ENCODE data around the gene UBE4B.
"Not testable (repeated sequence)": the region's sequence is repeated elsewhere in the genome, so short reads cannot be mapped to it uniquely, and the experiment has no call there.

The UBE4B gene

DNA sequence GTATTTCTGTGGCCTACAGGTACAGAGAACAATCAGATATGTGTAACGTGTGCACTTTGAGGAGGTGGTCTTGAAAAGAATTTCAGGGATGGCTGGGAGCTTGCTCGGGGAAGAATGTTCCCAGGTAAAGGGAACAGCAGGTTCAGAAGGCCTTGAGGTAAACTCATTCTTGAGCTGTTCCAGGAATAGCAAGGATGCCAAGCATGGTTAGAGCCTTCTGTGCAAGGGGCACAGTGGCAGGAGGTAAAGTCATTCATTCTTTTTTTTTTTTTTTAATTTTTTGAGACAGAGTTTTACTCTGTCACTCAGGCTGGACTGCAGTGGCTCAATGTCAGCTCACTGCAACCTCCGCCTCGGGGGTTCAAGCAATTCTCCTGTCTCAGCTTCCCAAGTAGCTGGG is 10.0 kb downstream of the UBE4B start:
- no peak for DNase-seq

- DNase-seq, result no peak
Observed at GRCh38 chr1:10045480-10046355, 13.0 kb downstream of the UBE4B start.

GRCh38 chr1:10046356-10047085 is 13.8 kb downstream of the UBE4B start:
- DNase-seq, result no peak

GRCh38 chr1:10048601-10049000 is 15.8 kb downstream of the UBE4B start:
- DNase-seq, result no peak

DNA sequence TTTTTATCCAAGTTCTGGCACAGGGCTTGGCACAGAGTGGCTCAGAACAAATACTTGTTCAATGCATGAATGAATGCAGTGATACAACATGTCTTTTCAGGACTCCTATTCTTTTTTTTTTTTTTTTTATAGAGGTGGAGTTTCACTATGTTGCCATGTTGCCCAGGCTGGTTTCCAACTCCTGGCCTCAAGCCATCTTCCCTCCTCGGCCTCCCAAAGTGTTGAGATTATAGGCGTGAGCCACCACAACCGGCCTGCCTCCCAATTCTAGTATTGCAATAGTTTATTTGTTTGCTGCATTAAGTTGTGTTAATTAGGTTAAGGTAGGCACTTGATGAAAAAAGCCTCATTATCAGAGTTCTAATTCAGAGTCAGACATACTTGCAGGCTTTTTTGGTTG is 17.9 kb downstream of the UBE4B start:
- no peak for DNase-seq

GRCh38 chr1:10051656-10052055 is 18.9 kb downstream of the UBE4B start:
- no peak for DNase-seq

DNA sequence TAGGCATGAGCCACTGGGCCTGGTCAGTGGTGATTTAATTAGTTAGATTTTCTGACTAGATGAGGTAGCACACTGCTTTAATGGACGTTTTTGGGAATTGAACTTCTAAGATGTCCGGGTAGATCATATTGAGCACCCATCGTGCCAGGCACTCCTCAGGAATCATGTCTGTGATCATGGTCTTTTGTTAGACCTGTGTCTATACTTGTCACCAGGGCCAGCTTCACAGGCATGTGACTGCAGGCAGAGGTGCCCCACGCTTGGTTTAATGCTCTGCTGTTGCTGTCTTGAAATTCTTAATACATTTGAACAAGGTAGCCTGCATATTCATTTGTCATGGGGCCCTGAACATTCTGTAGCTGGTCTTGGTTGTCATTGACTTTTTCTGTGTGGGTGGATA is 19.6 kb downstream of the UBE4B start:
- no peak for DNase-seq

DNA sequence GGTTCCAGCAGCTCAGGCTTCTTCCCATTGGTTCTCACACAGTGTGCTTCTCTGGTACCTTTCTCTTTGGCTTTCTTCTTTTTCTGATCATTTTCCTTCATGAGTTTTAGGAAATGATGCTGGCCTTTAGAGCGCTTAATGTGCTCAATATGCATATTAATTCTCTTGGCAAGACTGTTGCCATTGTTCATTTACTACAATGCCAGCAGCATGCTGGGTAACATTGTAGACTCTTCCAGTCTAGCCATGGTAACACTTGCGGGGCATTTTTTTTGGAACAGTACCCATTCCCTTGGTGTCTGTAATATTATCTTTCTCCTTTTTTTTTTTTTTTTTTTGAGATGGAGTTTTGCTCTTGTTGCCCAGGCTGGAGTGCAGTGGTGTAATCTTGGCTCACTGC is 21.7 kb downstream of the UBE4B start:
- no peak for DNase-seq

DNA sequence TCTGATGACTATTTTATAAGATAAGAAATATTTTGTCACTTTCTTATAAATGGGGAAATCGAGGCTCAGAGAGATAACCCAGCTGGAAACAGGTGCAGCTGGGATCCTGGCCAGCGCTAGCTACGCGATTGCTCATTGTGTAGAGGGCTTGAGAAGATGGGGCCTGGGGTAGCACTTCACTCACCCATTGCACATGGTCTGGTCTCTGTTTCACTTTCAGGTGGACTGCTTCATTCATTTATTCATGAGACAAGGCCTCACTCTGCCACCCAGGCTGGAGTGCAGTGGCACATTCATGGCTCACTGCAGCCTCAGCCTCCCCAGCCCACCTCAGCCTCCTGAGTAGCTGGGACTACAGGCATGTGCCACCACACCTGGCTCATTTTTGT is 23.8 kb downstream of the UBE4B start:
- no peak for DNase-seq

DNA sequence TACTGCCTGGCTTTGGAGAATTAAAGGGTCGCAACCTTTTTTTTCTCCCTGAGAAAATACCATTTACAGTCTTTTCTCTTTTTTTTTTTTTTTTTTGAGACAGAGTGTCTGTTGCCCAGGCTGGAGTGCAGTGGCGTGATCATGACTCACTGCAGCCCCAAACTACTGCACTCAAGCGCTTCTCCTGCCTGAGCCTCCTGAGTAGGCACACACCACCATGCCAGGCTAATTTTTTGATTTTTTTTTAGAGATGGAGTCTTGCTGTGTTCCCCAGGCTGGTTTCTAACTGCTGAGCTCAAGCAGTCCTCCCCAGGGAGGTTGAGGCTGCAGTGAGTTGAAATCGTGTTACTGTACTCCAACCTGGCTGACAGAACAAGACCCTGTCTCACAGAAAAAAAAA is 24.6 kb downstream of the UBE4B start:
- no peak for DNase-seq

DNA sequence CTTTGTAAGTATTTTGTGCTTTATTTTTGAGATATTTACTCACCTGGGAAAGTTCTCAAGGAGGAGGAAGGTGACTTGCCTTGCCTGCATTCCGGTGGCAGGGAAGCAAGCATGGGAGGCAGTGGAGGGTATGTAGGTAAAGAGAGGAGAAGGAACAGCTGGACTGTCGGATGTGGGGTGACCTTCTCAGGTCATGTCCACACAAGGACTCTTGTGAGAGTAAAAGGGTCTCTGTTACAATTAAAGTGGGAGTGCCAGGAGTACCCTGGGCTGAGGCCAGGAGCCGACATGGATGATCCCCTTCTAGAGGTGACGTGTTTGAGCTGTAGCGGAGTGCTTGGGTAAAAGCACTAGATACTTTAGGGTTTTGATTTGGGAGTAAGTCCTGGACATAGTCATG is 25.0 kb downstream of the UBE4B start:
- DNase-seq, result no peak

GRCh38 chr1:10059342-10059718 is 26.6 kb downstream of the UBE4B start:
- no peak for DNase-seq

DNA sequence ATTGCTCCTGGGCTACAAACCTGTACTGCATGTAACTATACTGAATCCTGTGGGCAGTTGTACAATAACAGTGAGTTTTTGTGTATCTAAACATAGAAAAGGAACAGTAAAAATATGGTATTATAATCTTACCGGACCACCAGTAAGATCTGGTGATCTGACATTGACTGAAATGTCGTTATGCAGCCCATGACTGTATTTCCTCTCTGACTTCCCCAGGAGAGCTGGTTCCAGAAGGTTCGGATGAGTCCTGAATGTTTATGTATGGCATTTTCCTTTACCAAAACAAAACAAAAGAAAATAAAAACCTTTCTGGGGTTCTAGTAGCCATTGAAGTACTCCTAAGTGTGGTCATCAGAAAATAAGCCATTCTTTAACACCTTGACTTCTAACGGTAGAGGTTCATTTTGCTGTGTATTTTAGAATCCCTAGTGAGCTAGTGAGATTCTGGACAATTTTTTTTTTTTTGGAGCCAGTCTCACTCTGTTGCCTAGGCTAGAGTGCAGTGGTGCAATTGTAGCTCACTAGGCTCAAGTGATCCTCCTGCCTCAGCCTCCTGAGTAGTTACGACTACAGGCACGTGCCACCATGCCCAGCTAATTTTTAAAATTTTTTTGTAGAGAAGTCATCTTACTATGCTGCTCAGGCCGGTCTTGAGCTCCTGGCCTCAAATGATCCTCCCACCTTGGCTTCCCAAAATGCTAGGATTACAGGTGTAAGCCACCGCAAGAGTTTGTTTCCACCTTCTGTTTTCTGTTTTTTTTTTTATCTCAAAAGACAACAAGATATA is 27.7 kb downstream of the UBE4B start:
- DNase-seq, result no peak

- DNase-seq, result no peak
Observed at GRCh38 chr1:10061276-10061675, 28.5 kb downstream of the UBE4B start.

DNA sequence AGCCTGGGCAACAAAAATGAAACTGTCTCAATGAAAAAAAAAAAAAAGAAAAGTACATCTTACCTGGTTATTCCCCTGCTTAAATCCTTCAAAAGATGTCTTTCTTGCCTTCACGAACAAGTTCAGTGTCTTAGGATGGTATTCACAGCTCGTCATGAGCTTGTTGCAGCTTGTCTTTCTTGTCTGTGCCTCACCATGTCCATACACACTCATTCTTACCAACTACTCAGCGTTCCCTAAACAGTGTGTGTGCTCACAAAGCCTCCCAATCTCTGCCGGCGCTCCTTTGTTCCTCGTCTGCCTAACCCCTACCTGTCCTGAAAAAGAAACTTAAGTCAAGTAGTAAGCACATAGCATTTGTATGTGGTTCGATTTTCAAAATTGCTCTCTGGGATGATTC is 31.1 kb downstream of the UBE4B start:
- no peak for DNase-seq

- DNase-seq, result no peak
Observed at GRCh38 chr1:10064416-10065343, 31.9 kb downstream of the UBE4B start.

GRCh38 chr1:10065344-10065685 is 32.6 kb downstream of the UBE4B start:
- DNase-seq, result no peak

GRCh38 chr1:10065760-10066159 is 33.0 kb downstream of the UBE4B start:
- no peak for DNase-seq

- no peak for DNase-seq
Observed at GRCh38 chr1:10068605-10069294, 36.0 kb downstream of the UBE4B start.

GRCh38 chr1:10070206-10070605 is 37.4 kb downstream of the UBE4B start:
- DNase-seq, result no peak

DNA sequence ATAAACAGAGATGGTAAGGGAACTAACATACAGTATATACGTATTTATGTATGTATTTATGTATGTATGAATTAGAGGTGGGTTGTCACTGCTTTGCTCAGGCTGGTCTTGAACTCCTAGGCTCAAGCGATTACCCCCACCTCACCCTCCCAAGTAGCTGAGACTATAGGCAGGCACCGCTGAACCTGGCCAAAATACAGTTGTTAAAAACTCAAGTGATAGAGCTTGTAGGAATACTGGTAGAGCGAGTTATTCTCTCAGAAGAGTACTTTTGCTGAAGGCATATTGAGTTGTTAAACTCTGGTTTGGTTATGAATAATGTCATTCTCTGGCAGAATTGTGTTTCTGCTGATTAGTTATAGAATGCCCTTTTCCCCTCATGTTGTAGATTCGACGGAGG is 38.9 kb downstream of the UBE4B start:
- no peak for DNase-seq

DNA sequence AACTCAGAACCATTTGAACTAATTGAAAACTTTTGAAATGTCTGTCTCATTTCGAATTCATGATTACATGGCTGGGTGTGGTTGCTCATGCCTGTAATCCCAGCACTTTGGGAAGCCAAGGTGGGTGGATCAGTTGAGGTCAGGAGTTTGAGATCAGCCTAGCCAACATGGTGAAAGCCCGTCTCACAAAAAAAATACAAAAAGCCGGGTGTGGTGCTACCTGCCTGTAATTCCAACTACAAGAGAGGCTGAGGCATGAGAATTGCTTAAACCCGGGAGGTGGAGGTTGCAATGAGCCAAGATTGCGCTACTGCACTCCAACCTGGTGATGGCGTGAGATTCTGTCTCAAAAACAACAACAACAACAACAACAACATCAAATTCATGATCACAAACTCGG is 40.6 kb downstream of the UBE4B start:
- not testable (repeated sequence) for DNase-seq
